Brain microvascular endothelial cell (primary cell): ENCODE results near the gene CGGBP1.

Experiments
- DNase-seq: peaks from one replicate; pipeline ENCODE4 v3.0.0-alpha.2; 2020
- H3K27ac ChIP-seq: fragments of 250-450 bp; sonication (Bioruptor Pico); 2 replicates; pipeline ENCODE4 v1.5.1; 2020; ENCODE audit warnings: mild to moderate bottlenecking, moderate library complexity
- H3K27me3 ChIP-seq: fragments of 250-450 bp; sonication (Bioruptor Pico); replicated peaks from 2 replicates; pipeline ENCODE4 v1.5.1; 2020; ENCODE audit warnings: mild to moderate bottlenecking
- H3K36me3 ChIP-seq: fragments of 250-450 bp; sonication (Bioruptor Pico); replicated peaks from 2 replicates; pipeline ENCODE4 v1.5.1; 2020; ENCODE audit warnings: mild to moderate bottlenecking
- H3K4me3 ChIP-seq: 2 replicates; pipeline ENCODE4 v1.5.1; 2011; ENCODE audit warnings: low read depth, mild to moderate bottlenecking, control low read depth, low read length, moderate library complexity
- CTCF ChIP-seq: IDR thresholded peaks from 2 replicates; pipeline ENCODE4 v1.5.1; 2011; ENCODE audit warnings: low read depth, mild to moderate bottlenecking, moderate library complexity, low read length, control low read depth, inconsistent platforms; ENCODE audit errors: missing control alignments
- in situ Hi-C: cut with HindIII; loops from 2 replicates; pipeline ENCODE4 v1.10.0; 2017; ENCODE audit warnings: low sequenced_read_pairs, low pct_ligation_motif_present

Gene CGGBP1

DNA sequence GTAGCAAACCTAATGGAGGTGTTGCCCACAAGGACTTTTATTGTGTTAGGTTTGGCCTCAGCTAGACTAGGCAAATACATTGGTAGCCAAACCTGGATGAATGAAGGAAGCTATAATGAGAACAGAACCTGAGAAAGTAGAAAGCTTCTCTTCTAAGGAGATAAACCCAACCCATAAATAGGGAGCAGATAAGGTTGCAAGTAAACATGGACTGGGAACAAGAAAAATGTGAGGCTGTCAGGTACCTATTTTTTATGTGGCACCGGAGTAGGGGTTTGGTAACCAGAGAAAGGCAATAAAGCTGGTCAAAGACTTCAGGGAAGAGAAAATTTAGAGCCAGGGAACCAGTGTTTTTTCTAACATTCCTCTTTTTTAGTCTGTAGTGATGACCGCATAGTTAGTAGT lies 25.3 kb upstream of the CGGBP1 start:
- H3K27me3 ChIP-seq = no peaks in the 10 kb centered on the region
- no peak overlapping the region for H3K4me3 ChIP-seq
- H3K27ac ChIP-seq = no peak overlapping the region
- H3K36me3 ChIP-seq = no peaks in the 10 kb centered on the region
- in situ Hi-C loops = no loop called here
- no peak for DNase-seq
- TF ChIP-seq CTCF = no peak

DNA sequence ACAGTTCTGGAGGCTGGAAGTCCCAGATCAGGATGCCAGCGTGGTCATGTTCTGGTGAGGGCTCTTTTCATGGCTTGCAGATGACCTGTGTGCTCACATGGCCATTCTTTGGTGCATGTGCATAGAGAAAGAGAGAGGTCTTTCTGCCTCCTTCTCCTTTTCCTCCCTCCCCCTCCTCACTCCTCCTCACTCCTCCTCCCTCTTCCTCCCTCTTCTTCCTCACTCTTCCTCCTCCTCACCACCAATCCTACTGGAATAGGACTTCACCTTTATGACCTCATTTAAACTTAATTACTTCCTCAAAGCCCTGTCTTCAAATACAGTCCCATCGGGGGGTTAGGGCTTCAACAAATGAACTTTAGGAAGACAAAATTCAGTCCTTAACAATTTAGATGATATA lies 24.0 kb upstream of the CGGBP1 start:
- no peak overlapping the region for H3K4me3 ChIP-seq
- no peaks in the 10 kb centered on the region for H3K27me3 ChIP-seq
- in situ Hi-C loops = no loop called here
- no peak for DNase-seq
- H3K27ac ChIP-seq = no peak overlapping the region
- TF ChIP-seq CTCF = no peak
- H3K36me3 ChIP-seq = no peaks in the 10 kb centered on the region

DNA sequence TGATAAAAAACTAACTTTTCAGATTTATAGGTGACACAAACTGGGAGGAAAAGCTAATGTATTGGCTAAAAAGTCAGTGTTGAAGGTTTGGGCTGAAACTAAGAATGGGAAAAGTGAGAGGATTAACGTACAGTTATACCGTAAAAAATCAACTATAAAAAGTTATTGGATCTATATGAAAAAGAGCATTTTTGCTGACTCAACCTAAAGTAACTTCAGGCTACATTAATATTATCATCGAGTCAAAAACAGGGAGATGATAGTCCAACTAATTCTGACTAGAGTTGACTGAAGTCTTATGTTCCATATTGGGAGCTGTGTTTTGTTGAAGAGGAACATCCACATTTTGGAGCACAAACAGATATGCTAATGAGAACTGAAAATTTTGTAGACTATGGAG lies 20.1 kb upstream of the CGGBP1 start:
- in situ Hi-C loops = no loop called here
- TF ChIP-seq CTCF = no peak
- H3K27me3 ChIP-seq = no peaks in the 10 kb centered on the region

GRCh38 chr3:88076712-88077111 lies 17.9 kb upstream of the CGGBP1 start:
- Histone ChIP-seq H3K36me3 (no peaks in the 10 kb centered on the region), H3K4me3 (no peak overlapping the region), H3K27me3 (no peaks in the 10 kb centered on the region), H3K27ac (no peak overlapping the region)
- no peak for DNase-seq
- in situ Hi-C loops = no loop called here
- TF ChIP-seq CTCF = no peak

More for the DNA sequence above, 20.1 kb upstream of the CGGBP1 start:
- Histone ChIP-seq H3K36me3 (no peaks in the 10 kb centered on the region), H3K4me3 (no peak overlapping the region), H3K27ac (no peak overlapping the region)
- no peak for DNase-seq

- no peak for DNase-seq
- Histone ChIP-seq H3K27me3 (no peaks in the 10 kb centered on the region), H3K4me3 (no peak overlapping the region), H3K27ac (no peak overlapping the region), H3K36me3 (no peaks in the 10 kb centered on the region)
- in situ Hi-C loops = no loop called here
- no peak for TF ChIP-seq CTCF
Observed at GRCh38 chr3:88075497-88075896, 16.7 kb upstream of the CGGBP1 start.

GRCh38 chr3:88075072-88075471 lies 16.3 kb upstream of the CGGBP1 start:
- Histone ChIP-seq H3K27ac (no peak overlapping the region), H3K36me3 (no peaks in the 10 kb centered on the region), H3K4me3 (no peak overlapping the region), H3K27me3 (no peaks in the 10 kb centered on the region)
- DNase-seq = no peak
- no peak for TF ChIP-seq CTCF
- in situ Hi-C loops = no loop called here
